Right lobe of liver (tissue), 6 donors: ENCODE measurements around the gene CPNE6. TPM values are rescaled to one million over a fixed set of nuclear protein-coding genes. Genes with fewer than 3 reads are reported as not detected.
A peak's percentile ranks its signal among the peaks of the same experiment; 100 is the strongest.

Source experiments
- ATAC-seq, 4 donors: fragments of 200-7000 bp; cut with Tn5 transposase; one replicate each; pipeline ENCODE4 v1.9.1; 2020; ENCODE audit warnings: mild to moderate bottlenecking in 4 of 4, moderate library complexity in 4 of 4
- DNase-seq, 3 donors: peaks; one replicate each; pipeline ENCODE4 v3.0.0-alpha.2; 2020
- H3K27ac ChIP-seq, 3 donors: fragments of 200-600 bp; one replicate each; pipeline ENCODE4 v1.8.0; 2022
- H3K27me3 ChIP-seq, 2 donors: fragments of 200-600 bp; one replicate each; pipeline ENCODE4 v1.8.0; 2022
- H3K36me3 ChIP-seq, 4 donors: fragments of 200-600 bp; sonication (generic) in 1 of 4; one replicate each; pipeline versions ENCODE4 v1.5.1 to v1.8.0; 2017 to 2022; ENCODE audit warnings: control low read depth in 1 of 4
- H3K4me1 ChIP-seq, 4 donors: fragments of 200-600 bp; sonication (generic) in 1 of 4; one replicate each; pipeline versions ENCODE4 v1.5.1 to v1.8.0; 2017 to 2022; ENCODE audit warnings: control low read depth in 1 of 4
- H3K4me3 ChIP-seq, 3 donors: fragments of 200-600 bp; one replicate each; pipeline ENCODE4 v1.8.0; 2022
- H3K9me3 ChIP-seq, 4 donors: fragments of 200-600 bp; sonication (generic) in 1 of 4; one replicate each; pipeline versions ENCODE4 v1.5.1 to v1.8.0; 2017 to 2022; ENCODE audit warnings: control low read depth in 1 of 4
- POLR2A ChIP-seq: fragments of 450-650 bp; IDR thresholded peaks from one replicate; pipeline ENCODE4 v1.6.1; 2017; ENCODE audit warnings: antibody characterized with exemption, mild to moderate bottlenecking
- WGBS: methylation state at CpG from one replicate; pipeline ENCODE4 v1.1.6; 2018; ENCODE audit warnings: low coverage, low lambda C conversion rate; ENCODE audit not compliant: insufficient coverage; ENCODE audit errors: missing lambda C conversion rate; 5-methylcytosine and 5-hydroxymethylcytosine counted together
- intact Hi-C, 2 donors: fragments of 100-400 bp; cut with DNase I; formaldehyde crosslinking; loops; one replicate each; pipeline versions ENCODE4 v1.11.2 to v1.14.1; 2022
- total RNA-seq, 6 experiments: library from RNA; depleted of rRNA in 2 of 6; stranded (reverse); fragments of >200 nt in 2 of 6; fragmentation: NEBNext Ultra II Directional in 3 of 6; extraction: Animal tissue kit (Norgen Biotek cat#: 25700) in 3 of 6; gene quantifications; one replicate each; pipeline versions ENCODE4 v1.1.0 to v1.2.4, GENCODE V29; 2016 to 2023
- TF ChIP-seq, protein P1 (sequence below), 4 donors: fragments of 200-600 bp in 3 of 4; fragments of 450-650 bp in 1 of 4; IDR thresholded peaks; one replicate each; pipeline versions ENCODE4 v1.5.1 to v1.8.0; 2016 to 2022; ENCODE audit warnings: antibody characterized with exemption in 4 of 4, mild to moderate bottlenecking in 2 of 4
- donor health status: DM: no; HTN: yes; CAD: no.
- donor health status: DM: no; HTN: no; CAD: no.
- donor health status: DM: no; HTN: no; CAD: no.
- donor health status: DM: no; HTN: yes; CAD: no.
- donor health status: DM: no; HTN: yes; CAD: no.

The CPNE6 gene
- total RNA-seq, 6 experiments from 2014 or later: 0.09 to 0.40 (median 0.18) TPM; not detected in 2

- WGBS: 94% methylated on average over 3 of the region's 8 CpGs
Observed at GRCh38 chr14:24121210-24121609, 49.8 kb downstream of the CPNE6 start.

DNA sequence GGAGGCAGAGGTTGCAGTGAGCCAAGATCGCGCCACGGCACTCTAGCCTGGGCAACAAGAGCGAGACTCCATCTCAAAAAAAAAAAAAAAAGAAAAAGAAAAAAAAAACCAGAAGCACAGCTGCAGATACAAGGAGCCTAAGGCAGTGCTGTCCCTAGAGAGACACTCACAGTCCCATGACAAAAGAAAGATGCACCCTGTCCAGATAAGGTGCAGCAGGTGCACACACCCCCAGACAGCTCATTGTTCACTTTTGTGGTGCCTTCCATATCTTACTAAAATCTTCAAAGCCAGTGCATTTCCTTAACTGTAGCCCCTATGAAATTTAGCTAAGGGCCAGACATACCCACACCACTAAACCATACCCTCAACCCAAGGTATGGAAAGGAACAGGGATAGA is 51.1 kb downstream of the CPNE6 start:
- DNase-seq (no peak), ATAC-seq (no peak)
- WGBS: 90% methylated on average over 3 of the region's 4 CpGs
- TF ChIP-seq POLR2A: no peak
- TF ChIP-seq, protein P1, sequence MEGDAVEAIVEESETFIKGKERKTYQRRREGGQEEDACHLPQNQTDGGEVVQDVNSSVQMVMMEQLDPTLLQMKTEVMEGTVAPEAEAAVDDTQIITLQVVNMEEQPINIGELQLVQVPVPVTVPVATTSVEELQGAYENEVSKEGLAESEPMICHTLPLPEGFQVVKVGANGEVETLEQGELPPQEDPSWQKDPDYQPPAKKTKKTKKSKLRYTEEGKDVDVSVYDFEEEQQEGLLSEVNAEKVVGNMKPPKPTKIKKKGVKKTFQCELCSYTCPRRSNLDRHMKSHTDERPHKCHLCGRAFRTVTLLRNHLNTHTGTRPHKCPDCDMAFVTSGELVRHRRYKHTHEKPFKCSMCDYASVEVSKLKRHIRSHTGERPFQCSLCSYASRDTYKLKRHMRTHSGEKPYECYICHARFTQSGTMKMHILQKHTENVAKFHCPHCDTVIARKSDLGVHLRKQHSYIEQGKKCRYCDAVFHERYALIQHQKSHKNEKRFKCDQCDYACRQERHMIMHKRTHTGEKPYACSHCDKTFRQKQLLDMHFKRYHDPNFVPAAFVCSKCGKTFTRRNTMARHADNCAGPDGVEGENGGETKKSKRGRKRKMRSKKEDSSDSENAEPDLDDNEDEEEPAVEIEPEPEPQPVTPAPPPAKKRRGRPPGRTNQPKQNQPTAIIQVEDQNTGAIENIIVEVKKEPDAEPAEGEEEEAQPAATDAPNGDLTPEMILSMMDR (IDR thresholded peaks at IDR 0.05): no peak
- Histone ChIP-seq H3K4me3 (no peak overlapping the region), H3K9me3 (no peaks in the 10 kb centered on the region), H3K27me3 (no peaks in the 10 kb centered on the region), H3K4me1 (peaks cover 0 to 2% (median under 1%) of the 10 kb centered on the region in 4 donors), H3K27ac (no peak overlapping the region), H3K36me3 (peaks cover 3 to 70% (median 27%) of the 10 kb centered on the region in 4 donors)
- intact Hi-C loops: no loop called here

More at GRCh38 chr14:24121210-24121609, 49.8 kb downstream of the CPNE6 start:
- no peaks in the 10 kb centered on the region for H3K27me3 ChIP-seq
- TF ChIP-seq POLR2A: no peak
- TF ChIP-seq, protein P1 (IDR thresholded peaks at IDR 0.05): no peak
- no peak overlapping the region for H3K4me3 ChIP-seq
- H3K4me1 ChIP-seq: peaks cover 0 to 14% (median 4%) of the 10 kb centered on the region in 4 donors
- H3K9me3 ChIP-seq: no peaks in the 10 kb centered on the region
- peaks cover 3 to 74% (median 27%) of the 10 kb centered on the region in 4 donors for H3K36me3 ChIP-seq
- intact Hi-C loops: no loop called here
- DNase-seq: no peak
- no peak for ATAC-seq
- no peak overlapping the region for H3K27ac ChIP-seq

DNA sequence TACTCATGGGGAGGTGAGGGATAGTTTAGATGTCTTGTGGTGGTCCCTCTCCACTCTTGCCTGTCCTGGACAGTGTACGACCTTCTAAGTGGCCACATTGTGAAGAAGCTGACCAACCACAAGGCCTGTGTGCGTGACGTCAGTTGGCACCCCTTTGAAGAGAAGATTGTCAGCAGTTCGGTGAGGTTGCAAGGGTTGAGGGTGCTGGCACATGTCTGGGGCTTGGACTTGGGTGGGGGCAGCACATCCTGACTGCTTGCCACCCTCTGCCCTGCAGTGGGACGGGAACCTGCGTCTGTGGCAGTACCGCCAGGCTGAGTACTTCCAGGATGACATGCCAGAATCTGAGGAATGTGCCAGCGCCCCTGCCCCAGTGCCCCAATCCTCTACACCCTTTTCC is 51.5 kb downstream of the CPNE6 start:
- Histone ChIP-seq H3K27ac (no peak overlapping the region), H3K9me3 (no peaks in the 10 kb centered on the region), H3K27me3 (no peaks in the 10 kb centered on the region), H3K4me1 (no peaks in the 10 kb centered on the region), H3K36me3 (peaks cover 3 to 65% (median 27%) of the 10 kb centered on the region in 4 donors), H3K4me3 (no peak overlapping the region)
- DNase-seq: no peak
- WGBS: 83% methylated on average over 1 of the region's 8 CpGs
- no peak for TF ChIP-seq POLR2A
- TF ChIP-seq, protein P1 (IDR thresholded peaks at IDR 0.05): no peak
- intact Hi-C loops: no loop called here
- peak in 1 of 4 donors; percentile 7 for ATAC-seq

DNA sequence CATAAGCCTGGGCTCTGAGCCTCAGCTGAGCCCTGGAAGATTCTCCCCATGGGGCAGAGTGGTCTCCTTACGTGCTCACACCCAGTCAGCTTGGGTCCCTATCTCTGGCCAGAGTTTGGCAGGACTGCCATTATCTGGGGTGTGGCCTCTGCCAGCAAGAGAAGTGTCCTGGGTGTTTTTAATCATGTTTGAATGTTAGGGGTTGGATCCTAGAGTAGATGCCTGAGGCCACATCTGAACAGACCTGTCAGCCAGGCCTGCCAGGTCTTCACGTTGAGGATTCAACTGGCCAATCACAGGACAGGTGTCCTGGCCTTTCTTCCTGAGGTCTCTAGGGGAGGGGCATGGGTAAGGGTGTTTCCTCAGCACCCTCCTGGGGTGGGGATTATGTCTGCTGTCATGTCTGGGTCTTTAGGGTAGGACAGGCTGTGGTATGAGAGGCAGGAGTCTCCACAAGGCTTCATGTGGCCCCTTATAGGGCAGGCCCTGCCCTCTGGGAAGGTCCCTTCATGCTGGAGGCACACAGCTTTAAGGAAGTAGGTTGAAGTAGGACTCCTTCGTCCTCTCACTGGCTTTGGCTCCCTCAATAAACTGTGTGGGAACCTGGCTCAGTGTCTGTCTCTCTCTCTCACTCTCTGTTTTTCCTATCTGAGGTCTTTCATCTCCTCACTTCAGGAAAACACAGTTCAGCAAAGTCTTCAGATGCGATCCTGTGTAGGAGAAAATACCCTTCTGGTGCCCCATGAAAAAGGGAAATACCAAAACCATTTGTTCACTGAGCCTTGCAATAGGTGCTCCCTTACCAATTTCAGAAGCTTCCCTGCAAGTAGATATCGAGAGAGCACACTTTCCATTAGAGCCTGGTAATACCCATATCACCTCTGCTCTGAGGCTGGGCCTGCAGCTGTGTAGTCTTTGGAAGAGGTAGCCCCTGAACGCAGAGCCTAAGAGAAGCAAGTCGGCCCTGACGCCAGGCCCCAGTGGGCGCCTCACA is 52.4 kb downstream of the CPNE6 start:
- 84% methylated on average over 4 of the region's 9 CpGs for WGBS
- no peak for DNase-seq
- Histone ChIP-seq H3K9me3 (no peaks in the 10 kb centered on the region), H3K27ac (no peak overlapping the region), H3K36me3 (peaks cover 3 to 57% (median 23%) of the 10 kb centered on the region in 4 donors), H3K4me1 (no peaks in the 10 kb centered on the region), H3K27me3 (no peaks in the 10 kb centered on the region), H3K4me3 (no peak overlapping the region)
- intact Hi-C loops: no loop called here
- peak in 2 of 4 donors; percentile 15 to 22 for ATAC-seq
- no peak for TF ChIP-seq POLR2A
- TF ChIP-seq, protein P1 (IDR thresholded peaks at IDR 0.05): no peak
